AG04449 (cell line): ENCODE measurements around the gene TP53.

Source experiments
- CTCF ChIA-PET: fragments of 350-600 bp; formaldehyde crosslinking; extraction: SDS; loops from one replicate; lab custom pipeline; 2021; ENCODE audit warnings: antibody characterized with exemption; lab: Yijun Ruan, JAX
- POLR2A ChIA-PET: fragments of 400-600, 350-600 bp; formaldehyde crosslinking; extraction: SDS; loops from one replicate; lab custom pipeline; 2020; ENCODE audit warnings: antibody characterized with exemption, inconsistent platforms; lab: Yijun Ruan, JAX
- DNase-seq: peaks from one replicate; pipeline ENCODE4 v3.0.0-alpha.2; 2010; ENCODE audit warnings: low read depth, low spot score
- H3K4me3 ChIP-seq: 2 replicates; pipeline ENCODE4 v1.5.1; 2011; ENCODE audit warnings: low read depth, mild to moderate bottlenecking, control low read depth, low read length
- CTCF ChIP-seq: IDR thresholded peaks from one replicate; pipeline ENCODE4 v1.5.1; 2011; ENCODE audit warnings: mild to moderate bottlenecking, moderate library complexity, low read length, control low read depth, inconsistent platforms; ENCODE audit not compliant: insufficient read depth; ENCODE audit errors: missing control alignments

The TP53 gene

GRCh38 chr17:7677388-7678067 is 9.8 kb downstream of the TP53 start:
- POLR2A ChIA-PET: interaction anchor here (1.5 kb wide), 1 partner anchor 10 kb away, joined by 4 read pairs; the partner anchor contains the start of gene TP53

GRCh38 chr17:7676533-7676932 is 10.8 kb downstream of the TP53 start:
- ChIA-PET CTCF (interaction anchor here (0.9 to 3.8 kb wide), 4 partner anchors 11 to 87 kb away, joined by 3 to 21 read pairs (median 4); partner anchors contain the start of genes TP53 and WRAP53), POLR2A (interaction anchor here (1.5 kb wide), 1 partner anchor 11 kb away, joined by 4 read pairs; the partner anchor contains the start of gene TP53)
- no peak for TF ChIP-seq CTCF
- no peak for DNase-seq
- H3K4me3 ChIP-seq: no peak overlapping the region

More at GRCh38 chr17:7677388-7678067, 9.8 kb downstream of the TP53 start:
- no peak for DNase-seq
- no peak for TF ChIP-seq CTCF
- no peak overlapping the region for H3K4me3 ChIP-seq
- CTCF ChIA-PET: interaction anchor here (0.7 to 3.8 kb wide), 6 partner anchors 10 to 69 kb away, joined by 3 to 21 read pairs (median 4); partner anchors contain the start of genes SAT2, TP53 and WRAP53

GRCh38 chr17:7674934-7675333 is 12.4 kb downstream of the TP53 start:
- TF ChIP-seq CTCF: no peak
- H3K4me3 ChIP-seq: no peak overlapping the region
- CTCF ChIA-PET: interaction anchor here (1.4 to 3.8 kb wide), 2 partner anchors 12 to 86 kb away, joined by 3 to 21 read pairs; partner anchors contain the start of genes TP53 and WRAP53
- no peak for DNase-seq
- POLR2A ChIA-PET: interaction anchor here (0.9 kb wide), 1 partner anchor 11 kb away, joined by 3 read pairs; no protein-coding TSS in a partner anchor

GRCh38 chr17:7673239-7673638 is 14.1 kb downstream of the TP53 start:
- CTCF ChIA-PET: interaction anchor here (1.2 to 3.0 kb wide), 7 partner anchors 10 to 46 kb away, joined by 3 to 22 read pairs (median 5); partner anchors contain the start of genes SAT2, TP53 and WRAP53
- POLR2A ChIA-PET: no interaction called here
- no peak overlapping the region for H3K4me3 ChIP-seq
- TF ChIP-seq CTCF: peak; percentile 6
- DNase-seq: no peak

GRCh38 chr17:7668482-7668881 is 18.8 kb downstream of the TP53 start:
- ChIA-PET CTCF (interaction anchor here (1.2 to 2.7 kb wide), 2 partner anchors 19 to 27 kb away, joined by 5 to 12 read pairs; partner anchors contain the start of genes TP53 and WRAP53), POLR2A (no interaction called here)
- no peak overlapping the region for H3K4me3 ChIP-seq
- no peak for TF ChIP-seq CTCF
- no peak for DNase-seq
